Effector CD4-positive, alpha-beta T cell (primary cell): Measurements from ENCODE around the gene ZNF518B.
"Not testable (repeated sequence)": the region's sequence is repeated elsewhere in the genome, so short reads cannot be mapped to it uniquely, and the experiment has no call there.

Experiments
- DNase-seq: peaks from one replicate; pipeline ENCODE4 v3.0.0-alpha.2; 2020

The ZNF518B gene

GRCh38 chr4:10456595-10457254 is 501 bp downstream of the ZNF518B start:
- peak; percentile 25 for DNase-seq

GRCh38 chr4:10456260-10456594 is 999 bp downstream of the ZNF518B start:
- no peak for DNase-seq

GRCh38 chr4:10455133-10455532 is 2.1 kb downstream of the ZNF518B start:
- DNase-seq: no peak

- DNase-seq: no peak
Observed at GRCh38 chr4:10454726-10455125, 2.5 kb downstream of the ZNF518B start.

GRCh38 chr4:10454121-10454520 is 3.1 kb downstream of the ZNF518B start:
- DNase-seq: no peak

- no peak for DNase-seq
Observed at GRCh38 chr4:10448991-10449390, 8.2 kb downstream of the ZNF518B start.

- DNase-seq: no peak
Observed at GRCh38 chr4:10442976-10443375, 14.2 kb downstream of the ZNF518B start.

GRCh38 chr4:10441512-10441911 is 15.7 kb downstream of the ZNF518B start:
- no peak for DNase-seq

- no peak for DNase-seq
Observed at GRCh38 chr4:10438924-10439323, 18.3 kb downstream of the ZNF518B start.

GRCh38 chr4:10437735-10438134 is 19.5 kb downstream of the ZNF518B start:
- DNase-seq: no peak

GRCh38 chr4:10427680-10428079 is 29.5 kb downstream of the ZNF518B start:
- not testable (repeated sequence) for DNase-seq

GRCh38 chr4:10421344-10422055 is 35.7 kb downstream of the ZNF518B start:
- DNase-seq: no peak

GRCh38 chr4:10417740-10418139 is 39.5 kb downstream of the ZNF518B start:
- no peak for DNase-seq

GRCh38 chr4:10416441-10416840 is 40.8 kb downstream of the ZNF518B start:
- no peak for DNase-seq

- DNase-seq: no peak
Observed at GRCh38 chr4:10413177-10413576, 44.0 kb downstream of the ZNF518B start.

- no peak for DNase-seq
Observed at GRCh38 chr4:10405672-10406071, 51.6 kb downstream of the ZNF518B start.

GRCh38 chr4:10403633-10404445 is 53.4 kb downstream of the ZNF518B start:
- DNase-seq: no peak

- no peak for DNase-seq
Observed at GRCh38 chr4:10395971-10396580, 61.1 kb downstream of the ZNF518B start.
